ENCODE data around the gene LRRC45.

- TF ChIP-seq CTCF (IDR thresholded peaks at IDR 0.05; ENCODE audit: low read depth, low read length) (no peak), POLR2A (IDR thresholded peaks at IDR 0.05; ENCODE audit: extremely low read depth, insufficient read length) (no peak)
Measured at GRCh38 chr17:82035488-82035887, 12.4 kb downstream of the LRRC45 start.
